Left lobe of liver (tissue), 2 donors: Measurements from ENCODE around the gene PRR23E. TPM values are rescaled to one million over a fixed set of nuclear protein-coding genes. Genes with fewer than 3 reads are reported as not detected.

ENCODE experiments used
- ATAC-seq: fragments of 200-7000 bp; cut with Tn5 transposase; one replicate; pipeline ENCODE4 v1.9.1; 2020; ENCODE audit warnings: mild to moderate bottlenecking, moderate library complexity
- DNase-seq: peaks from one replicate; pipeline ENCODE4 v3.0.0-alpha.2; 2020; ENCODE audit warnings: low spot score
- total RNA-seq: library from RNA; stranded (reverse); gene quantifications from one replicate; pipeline ENCODE4 v1.2.1, GENCODE V29; 2021
- donor health status: DM: no; HTN: no; CAD: no; lungs with moderate emphysema.
- donor health status: DM: no; HTN: yes; CAD: no.

The PRR23E gene
- total RNA-seq, 1 donor from 2014 or later = not detected

DNA sequence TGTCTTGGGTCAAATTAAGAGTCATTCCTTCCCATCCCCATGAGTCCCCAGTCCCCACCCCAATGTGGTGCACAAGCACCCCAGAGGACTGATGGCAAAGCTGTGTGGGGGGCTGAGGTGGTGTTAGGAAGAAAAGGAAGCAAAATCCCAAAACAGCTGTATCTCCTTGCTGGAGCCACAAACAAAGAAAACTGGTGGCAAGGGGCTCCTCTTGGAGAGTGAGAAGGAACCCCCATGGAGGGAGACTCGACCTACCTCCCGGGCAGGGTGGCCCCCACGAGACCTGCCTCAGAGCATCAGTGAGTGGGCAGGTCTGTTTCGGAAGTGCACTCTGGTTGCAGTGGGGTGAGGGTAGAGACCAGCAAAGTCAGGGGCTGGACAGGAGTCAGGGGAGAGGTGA is 29.2 kb downstream of the PRR23E start:
- ATAC-seq (no peak), DNase-seq (no peak)

DNA sequence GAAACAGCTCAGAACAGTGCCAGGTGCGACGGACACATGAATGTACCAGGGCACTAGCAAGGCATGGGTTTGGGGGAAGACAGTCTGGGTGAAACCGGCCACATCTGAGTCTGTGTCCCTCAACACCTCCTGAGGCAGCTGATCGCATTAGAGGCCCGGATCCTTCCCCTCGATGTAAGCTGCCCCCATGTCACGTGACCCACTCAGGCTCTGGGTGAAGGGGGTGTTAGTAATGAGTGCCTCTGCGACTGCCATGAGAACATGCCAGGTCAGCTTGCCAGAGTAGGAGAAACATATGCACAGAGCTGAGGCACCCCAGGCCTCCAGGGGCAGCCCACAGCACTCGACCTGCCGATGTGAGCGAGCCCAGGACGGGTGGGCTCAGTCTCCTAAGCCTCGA is 29.7 kb downstream of the PRR23E start:
- DNase-seq = no peak

DNA sequence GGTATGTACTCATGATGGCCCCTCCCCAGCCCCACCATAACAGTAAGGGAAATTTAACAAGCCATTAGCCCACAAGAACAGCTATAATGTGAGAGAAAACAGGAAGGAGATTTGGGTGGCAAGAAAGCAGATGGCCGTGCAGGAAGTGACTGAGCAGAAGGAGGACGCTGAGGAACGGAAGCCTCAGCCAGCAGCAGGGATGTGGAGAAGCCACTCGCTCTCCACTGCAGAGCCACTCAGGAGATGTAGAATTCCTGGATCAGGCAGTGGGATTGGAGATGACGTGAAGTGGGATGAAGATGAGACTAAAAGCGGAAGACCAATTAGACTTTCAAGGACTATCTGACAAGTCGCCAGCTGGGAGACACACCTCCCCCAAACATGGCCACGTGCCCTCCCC is 31.2 kb downstream of the PRR23E start:
- no peak for ATAC-seq
- DNase-seq = no peak

More for the DNA sequence above, 29.7 kb downstream of the PRR23E start:
- ATAC-seq = no peak

DNA sequence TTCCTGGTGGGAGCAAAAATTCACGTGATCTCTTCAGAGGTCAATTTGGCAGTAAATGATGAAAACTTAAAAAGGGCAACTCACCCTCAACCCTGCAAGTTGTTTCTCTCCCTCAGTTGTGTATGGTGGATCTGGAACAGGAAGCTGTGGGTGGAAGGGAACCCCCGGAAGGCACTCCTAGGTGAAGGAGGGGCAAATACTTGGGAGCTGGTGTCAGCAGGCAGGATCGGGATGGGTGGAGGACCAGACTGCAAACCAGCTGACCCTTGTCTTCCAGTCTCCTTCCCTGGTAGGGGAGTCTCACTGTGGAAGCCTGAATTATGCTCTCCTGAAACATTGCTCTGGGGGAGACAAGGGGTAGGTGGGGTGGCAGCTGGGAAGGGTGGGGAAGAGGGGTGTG is 33.5 kb downstream of the PRR23E start:
- ATAC-seq (no peak), DNase-seq (no peak)

DNA sequence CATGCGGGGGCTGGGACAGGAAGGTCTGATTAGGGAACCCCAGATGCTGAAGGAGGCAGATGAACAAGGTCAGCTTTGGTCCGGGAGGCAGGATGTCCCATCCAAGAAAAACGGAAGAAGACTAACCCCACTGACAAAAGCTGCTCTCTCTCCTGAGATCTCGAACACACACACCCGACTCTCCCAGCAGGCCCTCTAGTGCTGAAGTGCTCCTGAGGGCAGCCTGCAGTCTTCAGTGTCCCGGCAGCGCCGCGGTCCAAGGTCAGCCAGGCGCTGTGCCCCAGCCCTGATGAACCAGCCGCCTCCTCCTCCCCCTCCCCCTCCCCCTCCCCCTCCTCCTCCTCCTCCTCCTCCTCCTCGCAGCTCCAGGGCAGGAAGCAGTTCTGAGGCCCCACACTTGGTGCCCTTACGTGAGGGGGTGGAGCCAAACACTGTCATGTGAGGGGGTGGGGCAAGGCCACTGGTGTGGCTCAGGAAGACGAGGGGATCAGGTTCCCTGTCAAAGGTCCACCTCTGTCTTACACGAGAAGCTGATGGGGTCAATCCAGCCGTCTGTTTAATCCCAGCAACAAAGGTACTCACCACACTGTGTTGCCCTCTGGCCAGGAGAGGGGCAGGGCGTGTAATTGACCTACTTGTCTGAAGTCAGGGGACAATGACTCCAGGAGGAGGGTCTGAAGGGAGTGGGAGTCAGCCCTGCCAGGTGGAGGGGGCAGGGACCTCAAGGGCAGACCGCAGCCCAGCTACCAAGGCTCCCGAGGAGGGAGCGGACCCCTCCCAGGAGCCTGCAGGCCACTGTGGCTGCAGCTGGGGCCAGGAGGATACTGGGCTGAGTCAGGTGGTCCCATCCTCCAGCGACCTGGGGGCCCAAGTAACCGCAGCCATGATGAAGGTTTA is 34.3 kb downstream of the PRR23E start:
- ATAC-seq (peak; percentile 23), DNase-seq (no peak)

DNA sequence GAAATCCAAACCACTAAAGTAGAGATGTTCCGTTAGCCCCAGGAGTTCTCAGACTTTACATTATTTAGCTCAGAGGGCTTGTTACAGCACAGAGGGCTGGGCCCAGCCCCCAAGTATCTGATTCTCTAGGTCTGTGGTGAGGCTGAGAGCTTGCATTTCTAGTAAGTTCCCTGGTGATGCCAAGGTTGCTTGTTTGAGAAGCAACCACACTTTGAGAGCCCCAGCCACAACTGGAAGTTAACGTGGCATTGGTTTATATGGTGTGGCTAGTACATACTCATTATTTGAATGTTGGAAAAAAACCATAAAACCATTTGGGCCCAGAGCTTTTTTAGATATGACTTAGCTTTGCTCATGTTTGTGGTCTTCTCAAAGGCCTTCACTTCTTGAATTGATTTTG is 35.9 kb downstream of the PRR23E start:
- no peak for DNase-seq
- ATAC-seq = no peak

DNA sequence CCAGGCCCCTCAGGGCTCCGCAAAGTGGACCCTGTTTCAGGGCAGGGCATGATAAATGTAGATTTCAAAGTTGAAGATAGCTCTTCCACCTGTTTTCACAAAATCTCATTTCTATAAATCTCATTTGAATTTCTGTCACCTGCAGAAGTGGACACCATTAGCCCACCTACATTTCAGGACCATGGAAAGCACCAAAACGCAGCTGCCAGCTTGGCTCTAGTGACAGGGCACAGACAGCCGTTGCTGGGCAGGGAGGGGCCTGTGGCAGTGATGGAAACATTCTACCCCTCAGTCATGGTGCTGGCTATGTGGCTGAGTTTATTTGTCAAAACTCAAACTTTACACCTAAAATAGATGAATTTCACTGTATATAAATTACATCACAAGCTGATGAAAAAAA is 40.4 kb downstream of the PRR23E start:
- peak; percentile 44 for ATAC-seq
- DNase-seq = no peak

DNA sequence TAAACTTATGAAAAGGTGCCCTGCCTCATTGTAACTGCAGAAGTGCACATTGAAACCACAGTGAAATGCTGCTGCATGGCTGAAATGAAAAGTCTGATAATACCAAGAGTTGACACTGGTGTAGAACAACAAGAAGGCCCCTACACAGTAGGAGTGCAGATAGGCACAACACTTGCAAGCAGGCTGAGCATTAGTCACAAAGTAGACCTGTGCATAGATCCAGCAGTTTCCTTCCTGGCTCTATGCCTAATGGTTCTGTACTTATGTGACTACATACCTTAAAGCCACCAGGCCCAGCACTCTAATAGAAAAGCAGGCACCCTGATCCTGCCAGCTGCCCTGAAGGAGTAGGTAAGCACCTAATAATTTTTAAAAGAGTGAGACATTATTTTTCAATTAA is 41.8 kb downstream of the PRR23E start:
- no peak for DNase-seq
- no peak for ATAC-seq

DNA sequence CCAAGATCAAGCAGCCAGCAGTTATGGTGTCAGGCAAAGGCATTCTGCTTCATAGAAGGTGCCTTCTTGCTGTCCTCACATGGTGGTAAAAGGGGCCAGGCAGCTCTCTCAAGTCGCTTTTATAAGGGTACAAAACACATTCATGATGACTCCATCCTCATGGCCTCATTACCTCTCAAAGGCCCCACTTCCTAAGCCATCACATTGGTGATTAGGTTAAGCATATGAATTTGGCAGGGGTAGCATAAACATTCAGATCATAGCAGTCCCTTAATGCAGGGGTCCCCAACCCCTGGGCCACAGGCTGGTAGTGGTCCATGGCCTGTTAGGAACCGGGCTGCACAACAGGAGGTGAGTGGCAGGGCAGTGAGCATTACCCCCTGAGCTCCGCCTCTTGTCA is 42.8 kb downstream of the PRR23E start:
- DNase-seq (no peak), ATAC-seq (no peak)

DNA sequence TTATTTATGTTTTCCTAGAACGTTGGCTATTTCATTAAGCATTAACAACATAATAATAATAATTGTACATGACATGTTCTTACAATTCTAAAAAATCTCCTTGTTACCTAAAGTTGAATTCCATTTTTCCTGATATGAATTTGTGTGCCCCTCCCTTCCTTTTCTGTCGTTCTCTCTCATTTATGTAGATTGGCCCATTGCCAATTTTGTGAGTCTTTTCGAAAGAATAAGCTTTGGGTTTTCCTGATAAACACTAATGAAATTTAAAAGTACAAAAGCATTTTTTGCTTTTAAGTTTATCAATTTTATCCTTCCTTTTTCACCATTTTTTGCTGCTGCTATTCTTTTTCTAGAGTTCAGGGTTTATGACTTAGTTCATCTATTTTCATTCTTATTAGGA is 44.9 kb downstream of the PRR23E start:
- ATAC-seq = no peak
- DNase-seq = no peak

DNA sequence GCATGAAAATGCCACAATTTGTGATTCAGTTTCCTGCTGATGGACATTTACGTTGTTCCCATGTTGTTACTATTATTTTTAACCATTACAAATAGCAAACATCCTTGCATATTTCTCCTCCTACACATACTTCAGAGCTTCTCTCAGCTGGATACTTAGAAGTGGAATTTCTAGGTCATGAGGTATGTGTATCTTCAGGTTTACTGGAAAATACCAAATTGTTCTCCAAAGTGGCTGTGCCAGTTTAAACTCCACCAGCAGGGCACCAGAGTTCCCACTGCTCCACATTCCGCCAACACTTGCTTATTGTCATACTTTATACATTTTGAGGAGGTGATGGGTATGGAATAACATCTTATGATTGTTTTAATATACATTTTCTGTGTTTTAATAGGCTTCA is 45.7 kb downstream of the PRR23E start:
- ATAC-seq (no peak), DNase-seq (no peak)

DNA sequence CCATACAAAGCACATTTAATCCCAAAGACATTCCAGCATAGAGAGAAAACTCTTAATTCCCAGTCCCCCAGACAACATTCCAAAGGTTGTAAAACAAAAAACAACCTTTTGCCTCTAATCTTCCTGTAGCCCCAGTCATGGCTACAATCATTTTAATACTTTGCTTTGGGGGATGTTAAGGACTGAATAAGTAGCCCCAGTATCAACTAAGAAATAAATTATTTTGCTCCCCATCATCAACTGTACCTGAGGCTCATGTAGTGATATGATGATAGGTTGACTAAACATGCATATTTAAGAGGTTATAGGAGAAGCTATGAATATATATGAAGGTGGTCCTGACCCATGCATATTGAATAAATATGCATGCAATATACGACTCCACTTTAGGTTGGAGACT is 54.4 kb downstream of the PRR23E start:
- no peak for DNase-seq
- ATAC-seq = no peak

Other genes starting within 250 kb of the PRR23E start
- gene PLXNA1, start 210.0 kb upstream of the PRR23E start, total RNA-seq = 3.4 TPM
- not detected for gene PRR20G, start 94.9 kb downstream of the PRR23E start, total RNA-seq